HG02588 (cell line): ENCODE data around the gene GIGYF1.
"Not testable (repeated sequence)": the region's sequence is repeated elsewhere in the genome, so short reads cannot be mapped to it uniquely, and the experiment has no call there.

Source experiments
- ATAC-seq: cut with Tn5 transposase; IDR thresholded peaks from one replicate; pipeline ENCODE4 v1.9.1; 2021; ENCODE audit warnings: mild to moderate bottlenecking, moderate library complexity; ENCODE audit not compliant: unreplicated experiment

GIGYF1 gene

DNA sequence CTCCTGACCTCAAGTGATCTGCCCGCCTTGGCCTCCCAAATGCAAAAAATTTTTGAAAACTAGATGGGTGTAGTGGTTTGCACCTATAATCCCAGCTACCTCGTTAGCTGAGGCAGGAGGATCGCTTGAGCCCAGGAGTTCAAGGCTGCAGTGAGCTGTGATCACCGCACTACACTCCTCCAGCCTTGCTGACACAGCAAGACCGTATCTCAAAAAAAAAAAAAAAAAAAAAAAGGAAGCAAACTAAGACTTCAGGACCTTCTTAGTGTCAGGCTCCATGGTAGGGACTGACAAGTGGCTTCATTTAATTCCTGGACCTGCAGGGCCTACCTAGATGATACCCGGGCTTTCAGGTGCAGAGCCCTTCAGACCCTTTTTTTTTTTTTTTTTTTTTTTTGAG, 14.3 kb upstream of the GIGYF1 start:
- no peak for ATAC-seq

DNA sequence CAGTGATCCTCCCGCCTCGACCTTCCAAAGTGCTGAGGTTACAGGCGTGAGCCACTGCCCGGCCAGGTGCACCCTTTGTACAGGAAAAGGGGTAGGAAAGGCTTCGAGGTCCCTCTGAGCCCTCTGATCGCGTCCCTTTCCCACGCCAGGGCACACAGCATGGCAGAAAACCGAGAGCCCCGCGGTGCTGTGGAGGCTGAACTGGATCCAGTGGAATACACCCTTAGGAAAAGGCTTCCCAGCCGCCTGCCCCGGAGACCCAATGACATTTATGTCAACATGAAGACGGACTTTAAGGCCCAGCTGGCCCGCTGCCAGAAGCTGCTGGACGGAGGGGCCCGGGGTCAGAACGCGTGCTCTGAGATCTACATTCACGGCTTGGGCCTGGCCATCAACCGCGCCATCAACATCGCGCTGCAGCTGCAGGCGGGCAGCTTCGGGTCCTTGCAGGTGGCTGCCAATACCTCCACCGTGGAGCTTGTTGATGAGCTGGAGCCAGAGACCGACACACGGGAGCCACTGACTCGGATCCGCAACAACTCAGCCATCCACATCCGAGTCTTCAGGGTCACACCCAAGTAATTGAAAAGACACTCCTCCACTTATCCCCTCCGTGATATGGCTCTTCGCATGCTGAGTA, 12.7 kb upstream of the GIGYF1 start:
- ATAC-seq: no peak

DNA sequence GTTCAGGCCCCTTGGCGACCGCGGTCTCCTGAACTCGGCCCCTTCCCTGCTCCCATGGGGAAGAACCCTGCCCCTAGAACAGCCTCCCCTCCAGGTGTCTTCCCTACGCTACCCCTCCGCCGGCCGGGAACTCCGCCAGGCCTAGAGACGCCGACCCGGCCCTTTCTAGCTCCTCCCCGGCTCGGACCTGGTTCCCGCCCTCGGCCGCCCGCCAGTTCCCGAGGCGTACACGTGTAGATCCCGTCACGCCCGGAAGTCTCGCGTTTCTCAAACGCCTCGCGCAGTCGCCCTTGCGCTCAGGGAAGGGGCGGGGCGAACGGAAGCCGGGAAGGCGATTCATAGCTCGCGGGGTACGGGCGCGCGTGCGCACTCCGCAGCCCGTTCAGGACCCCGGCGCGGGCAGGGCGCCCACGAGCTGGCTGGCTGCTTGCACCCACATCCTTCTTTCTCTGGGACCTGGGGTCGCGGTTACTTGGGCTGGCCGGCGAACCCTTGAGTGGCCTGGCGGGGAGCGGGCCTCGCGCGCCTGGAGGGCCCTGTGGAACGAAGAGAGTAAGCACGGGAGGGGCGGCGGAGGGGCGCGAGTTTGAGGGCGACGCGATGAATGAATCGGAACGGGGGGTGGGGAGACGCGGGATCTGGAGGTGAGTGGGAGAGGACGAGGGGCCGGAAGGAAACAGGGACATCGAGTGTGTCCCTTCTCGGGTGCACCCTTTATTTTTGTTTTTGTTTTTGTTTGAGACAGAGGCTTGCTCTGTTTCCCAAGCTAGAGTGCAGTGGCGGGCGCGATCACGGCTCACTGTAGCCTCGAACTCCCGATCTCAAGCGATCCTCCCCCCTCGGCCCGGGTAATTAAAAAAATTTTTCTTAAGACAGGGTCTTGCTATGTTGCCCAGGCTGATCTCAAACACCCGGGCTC, 12.0 kb upstream of the GIGYF1 start, which contains the start of gene POP7:
Gene POP7 (plus strand): TSS at position 369 of the 919 bp plus-strand sequence. CDS start 710 bp downstream, outside the sequence.
- peak; percentile 86 for ATAC-seq

DNA sequence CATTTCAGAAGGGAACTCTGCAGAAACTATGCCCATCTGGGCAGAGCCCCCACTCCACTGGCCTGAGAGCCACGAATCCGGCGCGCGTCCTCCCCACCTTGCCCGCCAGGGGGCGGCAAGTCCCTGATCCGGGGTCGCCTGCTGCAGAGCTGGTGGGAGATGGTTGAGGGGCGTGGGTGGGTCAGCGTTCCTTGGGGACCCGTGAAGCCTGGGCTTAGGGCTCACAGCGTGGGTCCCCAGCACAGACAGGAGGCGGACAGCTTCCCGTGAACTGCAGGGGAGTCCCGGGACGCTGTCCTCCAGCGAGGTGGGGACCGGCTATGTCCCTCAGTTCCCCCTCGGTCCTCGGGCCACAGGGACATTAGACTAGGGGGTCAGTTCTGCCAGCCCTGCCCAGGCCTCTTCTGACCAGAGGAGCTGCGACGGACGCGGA, 11.3 kb upstream of the GIGYF1 start:
- peak; percentile 55 for ATAC-seq

DNA sequence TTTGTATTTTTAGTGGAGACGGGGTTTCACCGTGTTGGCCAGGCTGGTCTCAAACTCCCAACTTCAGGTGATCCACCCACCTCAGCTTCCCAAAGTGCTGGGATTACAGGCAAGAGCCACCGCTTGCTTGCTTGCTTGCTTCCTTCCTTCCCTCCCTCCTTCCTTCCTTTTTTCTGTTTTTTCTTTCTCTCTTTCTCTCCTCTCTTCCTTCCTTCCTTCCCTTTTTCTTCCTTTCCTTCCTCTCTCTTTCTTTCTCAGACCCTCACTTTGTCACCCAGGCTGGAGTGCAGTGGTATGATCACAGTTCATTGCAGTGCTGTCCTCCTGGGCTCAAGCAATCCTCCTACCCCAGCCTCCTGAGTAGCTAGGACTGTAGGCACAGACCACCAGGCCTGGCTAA, 7.0 kb upstream of the GIGYF1 start:
- ATAC-seq: not testable (repeated sequence)

GRCh38 chr7:100699018-100699417, 5.0 kb upstream of the GIGYF1 start:
- no peak for ATAC-seq

DNA sequence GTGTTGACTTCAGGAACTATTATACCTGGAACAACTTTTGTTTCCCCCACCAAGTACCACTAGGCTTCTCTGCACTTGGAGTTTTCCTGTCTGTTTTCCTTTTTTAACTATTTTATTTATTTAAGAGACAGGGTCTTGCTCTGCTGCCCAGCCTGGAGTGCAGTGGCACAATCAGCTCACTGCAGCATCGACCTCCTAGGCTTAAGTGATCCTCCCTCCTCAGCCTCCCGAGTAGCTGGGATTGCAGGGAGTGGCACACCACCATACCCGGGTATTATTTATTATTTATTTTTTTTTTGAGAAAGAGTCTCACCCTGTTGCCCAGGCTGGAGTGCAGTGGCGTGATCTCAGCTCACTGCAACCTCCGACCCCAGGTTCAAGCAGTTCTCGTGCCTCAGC, 2.1 kb upstream of the GIGYF1 start:
- ATAC-seq: no peak

- ATAC-seq: peak; percentile 30
These were observed 545 bp downstream of the GIGYF1 start for GRCh38 chr7:100693312-100694097.

GRCh38 chr7:100692578-100692961, 1.5 kb downstream of the GIGYF1 start:
- no peak for ATAC-seq

DNA sequence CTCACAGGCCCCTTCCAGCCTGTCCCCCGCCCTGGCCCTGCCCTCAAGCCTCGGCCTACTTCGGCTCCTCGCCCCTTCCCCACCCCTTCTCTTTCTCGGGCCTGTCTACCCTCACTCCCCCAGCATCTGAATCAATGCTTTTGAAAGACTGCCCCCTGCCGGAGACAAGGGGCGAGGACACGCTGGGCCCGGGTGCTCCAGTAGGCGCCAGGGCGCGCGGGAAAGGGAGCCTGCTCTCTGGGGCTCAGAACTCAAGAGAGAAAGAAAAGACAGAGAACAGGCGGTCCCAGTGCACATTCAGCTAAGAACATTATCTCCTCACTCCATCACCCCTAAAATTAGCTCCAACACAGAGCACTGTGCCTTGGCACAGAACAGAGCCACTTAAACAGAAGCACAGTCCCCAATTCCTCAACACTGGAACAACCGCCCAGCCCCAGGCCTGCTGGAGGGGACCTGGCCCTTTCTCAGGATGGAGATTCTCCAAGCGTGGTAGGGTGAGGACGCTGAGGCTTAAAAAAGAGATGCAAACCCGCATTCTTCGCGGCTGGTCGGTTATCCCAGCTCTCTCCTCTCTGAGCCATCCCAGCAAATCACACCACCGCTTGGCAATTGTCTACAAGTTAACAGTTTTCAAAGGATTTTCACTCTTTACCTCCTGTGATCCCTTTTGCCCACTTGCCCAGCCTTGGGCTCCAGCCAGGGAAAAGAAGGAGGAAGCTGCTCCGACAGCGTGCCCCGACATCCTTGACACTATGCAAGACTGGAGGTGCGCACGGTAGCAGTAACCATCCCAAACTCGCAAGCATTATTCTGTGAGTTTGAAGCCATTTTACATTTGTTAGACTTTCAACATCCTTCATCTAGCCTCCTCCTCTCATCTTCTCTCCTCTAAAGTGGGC, 2.1 kb downstream of the GIGYF1 start:
- no peak for ATAC-seq

- no peak for ATAC-seq
These were observed 4.6 kb downstream of the GIGYF1 start for GRCh38 chr7:100689230-100690135.

DNA sequence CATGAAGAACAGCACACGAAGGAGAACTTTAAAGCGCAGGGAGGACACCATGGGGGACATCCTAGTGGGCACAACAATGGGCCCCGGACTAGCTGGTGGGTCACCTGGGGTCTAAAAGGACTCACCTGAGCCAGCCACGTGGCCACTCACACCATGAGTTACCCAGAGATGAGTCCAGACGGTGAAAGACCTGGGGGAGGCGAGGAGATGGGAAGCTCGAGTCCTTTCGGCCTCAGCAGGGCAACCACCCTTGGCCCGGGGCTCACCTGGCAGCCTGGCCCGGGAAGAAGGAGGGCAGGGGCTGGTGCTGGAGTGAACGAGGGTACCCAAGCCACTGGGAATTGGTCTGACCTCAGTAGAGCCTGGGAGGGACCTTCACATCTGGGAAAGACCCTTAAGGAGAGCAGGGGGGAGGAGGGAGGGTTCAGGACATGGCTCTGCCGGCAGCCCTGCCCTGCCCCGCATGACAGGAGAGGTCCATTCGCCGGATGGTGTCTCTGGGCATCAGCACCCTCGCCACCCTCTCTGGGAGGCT, 5.7 kb downstream of the GIGYF1 start:
- no peak for ATAC-seq

GRCh38 chr7:100687751-100688300, 6.2 kb downstream of the GIGYF1 start:
- no peak for ATAC-seq

GRCh38 chr7:100687261-100687660, 6.8 kb downstream of the GIGYF1 start:
- no peak for ATAC-seq

DNA sequence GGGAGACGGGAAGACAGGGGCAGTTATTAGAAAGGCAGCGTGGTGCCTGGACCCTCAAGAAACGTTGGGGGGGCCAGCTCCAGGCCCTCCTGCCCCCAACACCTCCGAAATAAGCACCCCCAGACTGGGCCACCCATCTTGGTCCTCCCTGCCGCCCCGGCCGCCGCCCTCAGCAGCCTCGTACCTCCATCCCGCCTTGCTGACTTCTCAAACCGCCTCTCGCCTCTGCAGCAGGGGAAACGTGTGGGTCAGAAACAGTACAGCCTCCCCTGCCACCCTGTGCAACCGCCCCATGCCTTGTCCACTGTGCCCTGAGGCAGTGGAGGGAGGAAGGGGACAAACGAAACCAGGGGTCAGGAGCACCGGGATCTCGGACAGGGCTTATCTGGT, 7.2 kb downstream of the GIGYF1 start:
- no peak for ATAC-seq

GRCh38 chr7:100686201-100686821, 7.7 kb downstream of the GIGYF1 start:
- no peak for ATAC-seq

- ATAC-seq: no peak
These were observed 8.4 kb downstream of the GIGYF1 start for GRCh38 chr7:100685631-100686145.

GRCh38 chr7:100685049-100685605, 8.9 kb downstream of the GIGYF1 start:
- ATAC-seq: no peak
